HG03520 (cell line): ENCODE measurements around the gene PRKD1.

ENCODE experiments used
- ATAC-seq: cut with Tn5 transposase; IDR thresholded peaks from one replicate; pipeline ENCODE4 v1.9.1; 2021; ENCODE audit warnings: mild to moderate bottlenecking, moderate library complexity; ENCODE audit not compliant: unreplicated experiment

Gene PRKD1

DNA sequence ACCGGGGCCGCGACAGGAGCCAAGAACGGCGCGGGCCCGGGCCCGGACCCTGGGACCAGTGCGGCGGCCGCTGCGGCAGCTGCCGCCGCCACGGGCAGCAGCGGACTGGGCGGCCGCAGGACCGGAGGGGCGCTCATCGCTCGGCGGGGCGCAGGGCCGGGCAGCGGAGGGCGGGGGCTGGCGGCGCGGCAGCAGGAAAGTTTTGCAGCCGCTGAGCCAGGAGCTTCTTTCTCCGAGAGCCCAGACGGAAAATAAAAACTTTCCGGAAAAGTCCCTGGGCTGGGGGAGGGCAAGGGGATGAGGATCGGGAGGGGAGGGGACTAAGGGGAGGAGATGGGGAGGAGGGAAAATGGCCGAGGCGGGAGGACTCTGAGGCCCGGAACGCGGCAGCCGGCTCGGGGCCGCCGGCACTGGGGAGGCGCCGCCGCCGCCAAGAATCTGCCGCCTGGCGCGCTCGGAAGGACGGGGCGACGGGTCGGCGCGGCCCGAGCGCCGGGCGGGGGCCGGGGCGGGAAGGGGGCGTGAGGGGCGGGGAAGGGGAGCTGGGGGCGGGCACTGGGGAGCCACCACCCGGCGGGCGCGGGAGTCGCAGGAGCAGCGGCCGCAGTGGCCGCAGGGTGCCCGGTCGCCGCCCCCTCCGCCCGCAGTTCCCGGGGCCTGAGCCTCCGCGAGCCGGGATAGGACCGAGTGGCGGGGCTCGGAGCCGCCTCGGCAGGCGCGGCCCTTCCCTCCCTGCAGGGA is at the start of gene PRKD1:
TSS of gene PRKD1 (minus strand) at position 472 of the 741 bp plus-strand sequence.
- no peak for ATAC-seq

DNA sequence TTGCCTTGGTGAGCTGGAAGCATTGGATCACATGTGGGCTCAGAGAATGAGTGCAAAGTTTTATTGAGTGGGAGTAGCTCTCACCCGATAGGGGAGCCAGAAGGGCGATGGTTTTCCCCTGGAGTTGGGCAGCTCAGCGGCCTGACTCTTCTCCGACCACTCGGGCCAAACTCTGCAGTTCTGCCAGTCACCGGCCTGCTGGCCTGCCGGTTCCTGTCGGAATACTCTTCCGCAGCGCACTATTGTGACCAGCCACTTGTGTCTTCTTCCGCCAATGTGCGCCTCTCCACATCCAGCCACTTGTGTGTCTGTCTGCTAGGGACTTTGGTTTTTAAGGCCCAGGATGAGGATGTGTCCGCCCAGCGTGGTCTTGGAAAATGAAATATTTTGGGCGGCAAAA is 43.5 kb upstream of the PRKD1 start:
- ATAC-seq: no peak

DNA sequence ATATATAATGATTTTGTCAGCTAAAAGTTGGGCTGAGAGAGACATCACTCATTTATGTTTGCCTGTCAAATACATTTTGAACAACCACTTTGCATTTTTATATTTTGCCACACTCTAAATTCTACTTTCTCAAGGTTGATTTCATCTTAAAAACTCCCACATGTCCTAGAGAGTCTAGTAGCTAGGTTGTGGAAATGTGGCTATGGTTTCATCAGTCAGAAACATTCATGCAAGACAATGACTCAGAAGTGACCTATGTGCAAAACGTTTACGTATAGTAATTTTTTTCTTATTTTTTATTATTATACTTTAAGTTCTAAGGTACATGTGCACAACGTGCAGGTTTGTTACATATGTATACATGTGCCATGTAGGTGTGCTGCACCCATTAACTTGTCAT is 27.4 kb upstream of the PRKD1 start:
- no peak for ATAC-seq

DNA sequence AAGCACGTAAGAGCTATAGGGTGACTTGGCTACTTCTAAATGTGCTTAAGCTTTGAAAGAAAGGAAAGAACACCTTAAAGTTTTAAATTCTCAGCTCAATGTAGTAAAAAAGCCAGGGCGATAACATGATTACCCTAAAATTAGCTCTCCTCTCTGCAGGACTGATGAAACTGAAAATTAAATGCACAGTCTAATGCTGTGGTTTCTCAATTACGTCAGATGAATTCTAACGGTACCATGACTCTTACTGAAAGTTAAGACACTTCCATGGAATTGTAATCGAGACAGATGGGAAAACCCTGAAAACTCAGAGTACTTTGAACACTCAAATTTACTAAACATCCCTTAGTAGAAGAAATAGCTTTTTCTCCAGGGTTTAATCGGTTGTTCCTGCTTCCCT is 25.9 kb upstream of the PRKD1 start:
- no peak for ATAC-seq

DNA sequence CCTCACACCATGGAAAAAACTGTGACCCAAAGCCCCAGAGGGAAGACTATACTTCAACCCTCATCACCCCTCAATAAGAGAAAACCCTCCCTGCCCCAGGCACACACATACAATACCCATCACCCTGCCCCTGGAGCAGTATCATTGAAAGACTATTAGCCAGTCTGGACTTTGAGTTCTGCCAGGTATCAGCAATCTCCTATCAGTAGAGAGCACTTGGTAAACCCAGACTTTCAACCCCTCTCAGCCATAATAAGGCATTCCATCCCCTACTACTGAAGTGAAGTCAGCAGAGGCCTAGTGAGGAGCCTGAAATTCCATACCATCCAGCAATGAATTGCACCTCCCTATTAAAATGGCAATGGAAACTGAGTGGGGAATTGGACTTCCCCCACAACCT is 16.4 kb upstream of the PRKD1 start:
- no peak for ATAC-seq

DNA sequence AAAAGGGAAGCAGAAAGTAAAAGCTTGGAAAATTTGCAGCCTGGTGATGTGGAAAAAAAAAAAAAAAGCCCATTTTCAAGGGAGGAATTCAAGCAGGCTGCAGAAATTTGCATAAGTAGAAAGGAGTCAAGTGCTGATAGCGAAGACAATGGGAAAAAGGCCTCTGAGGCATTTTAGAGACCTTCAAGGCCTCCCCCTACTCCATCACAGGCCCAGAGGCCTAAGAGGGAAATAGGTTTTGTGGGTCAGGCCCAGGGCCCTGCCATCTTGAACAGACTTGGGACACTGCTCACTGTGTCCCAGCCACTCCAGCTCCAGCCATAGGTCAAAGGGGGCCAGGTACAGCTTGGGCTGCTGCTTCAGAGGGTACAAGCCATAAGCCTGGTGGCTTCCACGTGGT is 13.8 kb upstream of the PRKD1 start:
- no peak for ATAC-seq

DNA sequence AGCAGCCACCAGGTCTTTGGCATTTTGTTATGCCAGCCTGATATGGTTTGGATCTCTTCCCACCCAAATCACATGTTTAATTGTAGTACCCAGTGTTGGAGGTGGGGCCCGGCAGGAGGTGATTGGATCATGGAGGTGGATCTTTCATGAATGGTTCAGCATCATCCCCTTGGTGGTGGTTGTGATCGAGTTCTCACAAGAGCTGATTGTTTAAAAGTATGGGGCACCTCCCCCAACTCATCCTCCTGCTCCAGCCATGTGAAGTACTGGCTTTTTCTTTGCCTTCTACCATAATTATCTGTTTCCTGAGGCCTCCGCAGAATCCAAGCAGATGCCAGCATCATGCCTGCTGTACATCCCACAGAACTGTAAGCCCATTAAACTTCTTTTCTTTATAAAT is 12.8 kb upstream of the PRKD1 start:
- no peak for ATAC-seq

DNA sequence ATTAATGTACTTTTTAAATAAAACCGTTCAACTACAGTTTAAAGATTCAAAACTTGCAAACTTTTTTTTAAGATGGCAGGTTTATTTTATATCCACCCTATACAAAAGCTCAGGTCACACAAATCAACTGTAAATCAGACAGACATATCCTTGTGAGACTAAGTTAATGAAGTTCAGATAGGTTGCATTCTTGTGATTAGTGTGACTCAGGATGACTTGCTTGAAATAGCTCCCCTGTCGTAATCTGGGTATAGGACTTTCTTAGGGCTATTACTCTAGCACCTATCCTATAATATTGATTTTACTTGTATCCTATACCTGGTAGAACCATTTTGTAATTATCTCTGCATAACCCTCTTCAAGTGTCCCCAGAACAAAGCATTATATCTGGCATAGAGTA is 9.5 kb upstream of the PRKD1 start:
- no peak for ATAC-seq

DNA sequence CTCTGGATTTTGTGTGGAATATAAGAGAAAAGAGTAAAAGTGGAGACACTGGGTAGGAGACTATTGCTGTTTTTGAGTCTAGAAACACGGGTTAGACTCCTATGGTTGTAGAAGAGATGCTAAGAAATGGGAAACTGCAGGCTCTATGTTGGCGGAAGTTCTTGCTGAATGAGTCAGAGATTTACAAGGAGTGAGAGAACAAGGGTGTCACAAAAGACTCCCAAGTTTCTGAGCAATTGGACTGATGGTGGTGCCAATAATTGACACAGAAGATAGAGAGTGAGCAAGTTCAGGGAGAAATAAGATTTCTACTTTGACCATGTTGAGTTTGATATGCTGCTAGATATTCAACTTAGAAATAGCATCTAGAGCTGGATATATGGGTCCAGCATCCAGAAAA is 2.6 kb upstream of the PRKD1 start:
- no peak for ATAC-seq

DNA sequence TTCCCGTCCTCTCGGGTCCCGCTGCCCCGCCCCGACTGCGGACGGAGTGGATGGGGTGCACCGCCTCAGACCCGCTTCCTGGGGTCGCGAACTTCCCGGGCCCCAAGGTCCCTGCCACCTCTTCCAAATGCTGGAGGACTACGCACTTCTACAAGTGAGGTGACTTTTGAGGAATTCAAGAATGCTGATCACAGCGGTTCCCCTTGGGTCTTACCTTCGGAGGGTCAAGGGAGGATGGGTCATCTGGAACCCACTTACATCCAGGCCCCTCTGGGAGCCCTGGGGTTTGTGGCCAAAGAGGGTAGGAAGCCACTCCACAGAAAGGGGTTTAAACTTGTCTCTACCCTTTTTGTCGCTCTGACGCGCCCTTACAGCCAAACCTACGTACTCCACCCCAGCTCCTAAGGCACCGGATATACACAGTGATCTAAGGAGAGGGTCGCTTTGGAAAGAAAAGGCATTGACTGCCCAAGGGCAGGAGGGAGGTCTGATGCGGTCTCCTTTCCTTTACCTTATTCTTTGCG is 532 bp upstream of the PRKD1 start:
- no peak for ATAC-seq

DNA sequence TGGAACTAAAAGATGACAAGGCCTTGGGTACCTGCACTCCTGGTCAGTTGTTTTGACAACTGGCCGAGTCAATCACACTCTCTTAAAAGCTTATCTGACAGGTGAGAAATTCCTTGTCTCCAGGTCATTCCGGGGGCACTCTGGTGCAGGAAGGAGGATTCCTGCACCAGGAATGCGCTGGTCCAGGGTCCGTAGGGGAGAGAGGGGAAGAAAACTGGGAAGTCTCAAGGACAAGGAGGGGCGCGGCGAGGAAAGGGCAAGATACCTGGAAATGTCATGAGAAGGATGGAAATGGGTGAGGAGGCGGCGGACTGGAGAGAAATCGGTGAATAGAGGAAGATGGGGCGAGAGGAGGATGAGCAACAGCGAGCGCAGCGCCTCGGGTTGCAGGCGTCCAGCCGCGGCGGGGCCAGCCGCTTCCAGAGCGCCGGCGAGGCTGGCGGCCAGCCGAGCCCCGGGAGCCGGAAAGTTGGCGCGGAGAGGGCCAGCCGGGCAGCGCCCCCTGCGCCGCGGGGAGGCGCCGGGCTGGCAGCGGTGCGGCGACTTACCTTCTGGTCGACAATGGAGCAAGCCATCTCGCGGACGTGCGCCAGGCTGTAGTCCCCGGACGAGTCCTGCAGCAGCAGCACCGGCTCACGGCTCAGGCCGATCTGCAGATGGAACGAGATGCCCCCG is 809 bp downstream of the PRKD1 start:
- no peak for ATAC-seq

DNA sequence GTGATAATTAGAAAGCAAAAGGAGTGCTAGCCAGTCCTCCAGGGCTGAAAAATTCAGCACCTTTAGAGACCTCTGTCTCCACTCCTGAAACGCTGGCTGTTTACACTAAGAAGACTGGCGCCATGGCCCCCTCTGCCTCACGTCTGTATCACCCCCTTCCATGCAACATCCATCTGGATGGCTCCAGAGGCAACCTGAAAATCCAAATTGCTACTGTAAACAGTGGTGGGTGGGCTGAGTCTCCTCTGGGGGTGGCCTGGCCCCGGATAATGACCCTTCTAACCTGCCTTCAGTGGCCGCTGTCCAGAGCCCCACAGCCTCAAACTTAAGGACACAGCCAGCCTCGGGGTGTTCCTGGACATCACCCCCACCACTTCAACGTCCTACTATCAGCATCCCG is 1.4 kb downstream of the PRKD1 start:
- no peak for ATAC-seq

DNA sequence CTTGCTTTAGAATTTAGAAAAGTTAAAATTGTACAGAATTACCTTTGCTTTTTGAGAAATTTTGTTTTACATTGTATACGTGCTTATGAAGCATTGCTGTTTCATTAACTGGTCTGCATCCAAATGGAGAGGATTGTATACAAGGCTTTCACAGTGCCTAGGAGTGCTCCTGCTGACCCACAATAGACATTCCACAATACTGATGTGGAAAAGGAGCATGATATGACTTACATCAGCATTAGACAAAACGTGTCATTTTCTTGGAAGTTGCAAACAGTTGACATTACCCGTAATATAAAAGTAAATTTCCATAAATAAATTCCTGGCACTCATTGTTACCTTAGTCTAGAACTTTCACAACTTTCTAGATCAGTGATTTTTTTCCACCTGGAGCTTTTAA is 1.9 kb downstream of the PRKD1 start:
- no peak for ATAC-seq

DNA sequence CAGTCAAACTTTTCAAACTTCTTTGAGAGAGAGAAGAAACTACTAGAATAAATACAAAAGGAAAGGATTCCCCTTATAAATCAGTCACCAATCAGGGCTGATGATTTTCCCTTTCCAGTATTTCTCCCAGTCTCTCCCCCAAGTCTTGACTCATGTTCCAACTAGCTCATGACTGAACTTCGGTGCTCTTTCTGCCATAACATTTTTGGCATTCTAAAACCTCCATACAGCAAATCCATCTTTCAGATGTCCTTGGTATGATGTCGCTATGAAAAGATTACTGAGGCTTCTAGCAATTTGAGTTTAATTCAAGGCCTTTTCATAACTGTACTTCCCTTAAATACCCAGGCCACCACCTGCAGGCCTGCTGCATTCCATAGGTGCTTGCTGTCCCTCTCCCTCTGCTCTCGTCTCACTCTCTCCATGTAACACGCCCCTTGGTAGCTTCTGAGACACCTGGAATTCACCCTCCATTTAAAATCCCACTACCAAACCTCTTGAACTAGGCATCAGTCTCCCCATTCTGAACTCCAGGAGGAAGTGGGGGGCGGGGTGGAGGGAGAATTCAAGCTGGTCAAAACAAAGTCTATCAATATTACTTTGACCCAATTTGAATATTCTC is 2.4 kb downstream of the PRKD1 start:
- no peak for ATAC-seq

DNA sequence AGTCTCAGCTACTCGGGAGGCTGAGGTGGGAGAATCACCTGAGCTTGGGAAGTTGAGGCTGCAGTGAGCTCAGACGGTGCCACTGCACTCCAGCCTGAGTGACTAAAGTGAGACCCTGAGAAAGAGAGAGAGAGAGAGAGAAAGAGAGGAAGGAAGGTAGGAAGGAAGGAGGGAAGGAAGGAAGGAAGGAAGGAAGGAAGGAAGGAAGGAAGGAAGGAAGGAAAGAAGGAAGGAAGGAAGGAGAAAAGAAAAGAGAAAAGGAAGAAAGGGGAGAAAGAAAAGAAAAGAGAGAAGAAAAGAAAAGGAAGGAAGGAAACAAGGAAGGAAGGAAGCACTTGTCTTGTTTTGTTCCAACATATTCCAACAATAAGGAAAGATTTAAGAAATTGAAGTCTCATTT is 7.8 kb downstream of the PRKD1 start:
- ATAC-seq: no peak

DNA sequence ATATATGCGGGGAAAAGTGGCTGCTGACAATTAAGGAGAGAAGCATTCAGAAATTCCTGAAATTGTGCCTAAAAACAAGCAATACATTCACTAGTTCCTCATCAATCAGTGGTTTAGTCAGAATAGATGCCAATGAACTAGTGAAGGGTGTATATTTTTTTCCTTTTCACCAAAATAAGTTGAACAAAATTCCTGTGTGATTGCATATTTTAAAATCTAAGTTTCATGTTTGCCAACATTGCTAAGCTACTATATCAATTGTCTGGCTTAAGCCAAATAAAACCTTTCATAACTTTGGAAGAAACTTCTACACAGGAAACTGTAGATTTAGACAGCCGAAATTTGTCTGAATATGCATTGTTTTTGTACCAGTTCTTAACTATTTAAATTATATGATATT is 8.7 kb downstream of the PRKD1 start:
- ATAC-seq: no peak

DNA sequence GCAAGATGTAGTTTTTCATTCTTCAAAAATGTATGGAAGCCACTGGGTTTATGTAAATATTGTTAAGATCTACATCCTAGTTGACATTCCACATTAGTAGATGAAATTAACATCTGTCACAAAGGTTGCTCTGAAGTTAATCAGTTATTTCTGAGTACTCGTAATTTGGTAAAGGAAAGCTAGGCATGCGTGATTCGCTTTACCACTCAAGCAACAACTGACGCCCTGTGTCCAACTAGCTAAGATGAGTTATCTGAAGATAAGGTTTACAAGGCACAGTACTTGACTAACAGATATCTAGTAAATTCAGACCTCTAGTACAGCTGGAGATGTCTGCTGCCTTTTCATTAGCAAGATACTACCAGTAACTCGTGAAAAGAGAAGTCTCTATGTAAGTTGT is 14.1 kb downstream of the PRKD1 start:
- ATAC-seq: no peak

DNA sequence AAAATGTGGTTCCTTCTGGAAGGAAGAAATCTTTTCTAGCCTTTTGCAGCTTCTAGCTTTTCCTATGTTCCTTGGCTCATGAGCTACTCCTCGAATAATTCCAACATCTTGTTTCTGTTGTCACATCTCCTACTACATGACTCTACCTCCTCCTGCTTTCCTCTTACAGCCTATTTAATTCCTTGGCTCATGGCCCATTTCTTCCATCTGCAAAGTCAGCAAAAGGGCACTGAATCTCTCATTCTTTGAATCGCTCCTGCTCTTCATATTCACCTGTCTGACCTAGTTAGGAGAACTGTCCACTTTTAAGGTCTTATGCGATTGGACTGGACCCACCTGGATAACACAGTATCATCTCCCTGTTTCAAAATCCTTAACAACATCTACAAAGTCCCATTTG is 15.8 kb downstream of the PRKD1 start:
- ATAC-seq: no peak

DNA sequence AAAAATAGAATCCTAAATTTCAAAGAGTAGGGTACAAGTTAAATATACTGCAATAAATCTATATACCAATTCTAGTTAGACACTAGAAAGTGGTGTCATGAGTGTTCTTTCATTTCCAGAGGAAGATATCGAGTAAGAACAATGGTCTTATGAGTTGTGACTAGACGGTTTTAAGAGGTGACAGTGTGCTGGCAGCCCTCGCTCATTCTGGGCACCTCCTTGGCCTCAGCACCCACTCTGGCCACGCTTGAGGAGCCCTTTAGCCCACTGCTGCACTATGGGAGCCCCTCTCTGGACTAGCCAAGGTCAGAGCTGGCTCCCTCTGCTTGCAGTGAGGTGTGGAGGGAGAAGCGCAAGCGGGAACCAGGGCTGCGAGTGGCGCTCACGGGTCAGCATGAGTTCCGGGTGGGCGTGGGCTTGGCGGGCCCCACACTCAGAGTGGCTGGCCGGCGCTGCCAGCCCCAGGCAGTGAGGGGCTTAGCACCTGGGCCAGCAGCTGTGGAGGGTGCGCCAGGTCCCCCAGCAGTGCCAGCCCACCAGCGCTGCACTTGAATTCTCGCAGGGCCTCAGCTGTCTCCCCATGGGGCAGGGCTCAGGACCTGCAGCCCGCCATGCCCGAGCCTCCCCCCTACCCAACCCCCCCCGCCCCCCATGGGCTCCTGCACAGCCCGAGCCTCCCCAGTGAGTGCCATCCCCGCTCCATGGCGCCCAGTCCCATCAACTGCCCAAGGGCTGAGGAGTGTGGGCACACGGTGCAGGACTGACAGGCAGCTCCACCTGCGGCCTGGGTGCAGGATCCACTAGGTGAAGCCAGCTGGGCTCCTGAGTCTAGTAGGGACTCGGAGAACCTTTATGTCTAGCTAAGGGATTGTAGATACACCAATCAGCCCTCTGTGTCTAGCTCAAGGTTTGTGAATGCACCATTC is 18.7 kb downstream of the PRKD1 start:
- no peak for ATAC-seq

DNA sequence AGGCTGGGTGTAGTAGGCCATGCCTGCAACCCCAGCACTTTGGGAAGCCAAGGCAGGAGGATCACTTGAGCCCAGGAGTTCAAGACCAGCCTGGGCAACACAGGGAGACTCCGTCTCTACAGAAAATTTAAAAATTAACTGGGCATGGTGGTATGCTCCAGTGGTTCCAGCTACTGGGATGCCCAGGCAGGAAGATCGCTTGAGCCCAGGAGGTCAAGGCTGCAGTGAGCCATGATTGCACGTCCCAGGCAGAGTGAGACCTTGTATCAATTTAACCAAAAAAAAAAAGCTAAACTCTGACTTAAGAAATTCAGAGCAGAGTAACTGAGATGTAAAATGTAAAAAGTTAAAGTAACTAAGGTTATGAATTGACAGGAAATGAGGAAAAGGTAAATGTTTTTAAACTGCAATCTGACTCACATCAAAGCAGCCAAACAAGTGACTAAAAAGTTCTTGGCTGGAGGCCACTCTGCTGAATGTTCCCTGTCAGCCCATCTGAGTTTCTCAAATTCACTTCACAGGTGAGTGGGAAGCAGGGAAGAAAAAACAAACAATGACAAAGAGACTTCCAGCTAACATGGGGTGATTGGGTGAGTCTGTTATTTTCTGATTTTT is 21.3 kb downstream of the PRKD1 start:
- ATAC-seq: no peak

DNA sequence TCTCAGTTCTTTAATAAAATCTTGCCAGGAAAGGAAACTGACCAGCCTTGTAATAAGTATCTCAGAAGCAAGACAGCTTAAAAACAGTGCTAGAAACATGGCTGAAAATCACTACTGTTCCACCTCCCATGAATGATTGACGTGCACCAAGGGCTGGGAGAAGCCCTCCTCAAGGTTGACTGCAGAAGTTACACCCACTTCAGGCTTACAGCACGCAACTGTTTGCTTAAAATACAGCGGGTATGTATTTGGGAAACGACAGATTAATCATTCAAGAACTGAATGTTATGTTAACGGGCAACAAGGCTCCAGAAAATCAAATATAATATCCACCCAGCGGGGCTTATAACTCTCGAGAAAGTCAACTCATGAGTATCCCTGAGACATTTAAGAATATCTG is 22.1 kb downstream of the PRKD1 start:
- ATAC-seq: no peak
